B cell (primary cell): Measurements from ENCODE around the gene PTPRU.

Experiments used
- EZH2 ChIP-seq: IDR thresholded peaks from 2 replicates; pipeline ENCODE4 v1.6.1; 2012; ENCODE audit warnings: borderline replicate concordance, low read depth, mild to moderate bottlenecking, moderate library complexity, low read length; ENCODE audit not compliant: insufficient read depth, poor library complexity, severe bottlenecking
- TF ChIP-seq, protein P1 (sequence below): fragments of 200-600 bp; IDR thresholded peaks from one replicate; pipeline ENCODE4 v1.8.0; 2022; ENCODE audit warnings: antibody characterized with exemption, mild to moderate bottlenecking

DNA sequence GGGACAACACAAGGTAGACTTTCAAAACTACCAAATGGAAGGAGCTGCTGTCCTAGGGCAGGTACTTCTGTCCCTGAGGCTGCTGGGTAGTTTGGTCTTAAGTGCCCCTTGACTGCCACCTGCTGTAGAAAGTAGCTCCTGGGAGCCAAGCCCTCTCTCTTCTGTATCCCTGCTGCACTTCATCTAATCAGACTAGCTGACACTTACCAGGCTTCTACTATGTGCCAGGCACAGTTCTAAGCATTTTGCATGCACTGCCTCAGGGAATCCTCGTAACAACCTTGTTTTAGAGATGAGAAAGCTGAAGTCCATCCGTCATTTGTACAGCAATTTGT is 38.8 kb upstream of the PTPRU start:
- TF ChIP-seq, protein P1, sequence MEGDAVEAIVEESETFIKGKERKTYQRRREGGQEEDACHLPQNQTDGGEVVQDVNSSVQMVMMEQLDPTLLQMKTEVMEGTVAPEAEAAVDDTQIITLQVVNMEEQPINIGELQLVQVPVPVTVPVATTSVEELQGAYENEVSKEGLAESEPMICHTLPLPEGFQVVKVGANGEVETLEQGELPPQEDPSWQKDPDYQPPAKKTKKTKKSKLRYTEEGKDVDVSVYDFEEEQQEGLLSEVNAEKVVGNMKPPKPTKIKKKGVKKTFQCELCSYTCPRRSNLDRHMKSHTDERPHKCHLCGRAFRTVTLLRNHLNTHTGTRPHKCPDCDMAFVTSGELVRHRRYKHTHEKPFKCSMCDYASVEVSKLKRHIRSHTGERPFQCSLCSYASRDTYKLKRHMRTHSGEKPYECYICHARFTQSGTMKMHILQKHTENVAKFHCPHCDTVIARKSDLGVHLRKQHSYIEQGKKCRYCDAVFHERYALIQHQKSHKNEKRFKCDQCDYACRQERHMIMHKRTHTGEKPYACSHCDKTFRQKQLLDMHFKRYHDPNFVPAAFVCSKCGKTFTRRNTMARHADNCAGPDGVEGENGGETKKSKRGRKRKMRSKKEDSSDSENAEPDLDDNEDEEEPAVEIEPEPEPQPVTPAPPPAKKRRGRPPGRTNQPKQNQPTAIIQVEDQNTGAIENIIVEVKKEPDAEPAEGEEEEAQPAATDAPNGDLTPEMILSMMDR = peak; percentile 28
- TF ChIP-seq EZH2 = no peak
